BLaER1 (cell line): ENCODE data around the gene ITGA11.

Experiments used
- H3K27ac ChIP-seq: shearing (Covaris generic); formaldehyde crosslinking; 2 replicates; pipeline ENCODE4 v1.8.1; 2022
- H3K27me3 ChIP-seq: shearing (Covaris generic); formaldehyde crosslinking; 2 replicates; pipeline ENCODE4 v1.8.1; 2022
- H3K36me3 ChIP-seq: shearing (Covaris generic); formaldehyde crosslinking; 2 replicates; pipeline ENCODE4 v1.8.1; 2022
- H3K4me1 ChIP-seq: shearing (Covaris generic); formaldehyde crosslinking; 2 replicates; pipeline ENCODE4 v1.8.1; 2022
- H3K4me2 ChIP-seq: shearing (Covaris generic); formaldehyde crosslinking; 2 replicates; pipeline ENCODE4 v1.8.1; 2022
- H3K4me3 ChIP-seq: shearing (Covaris generic); formaldehyde crosslinking; 2 replicates; pipeline ENCODE4 v1.8.1; 2022
- H3K9ac ChIP-seq: shearing (Covaris generic); formaldehyde crosslinking; 2 replicates; pipeline ENCODE4 v1.8.1; 2022
- H3K9me3 ChIP-seq: shearing (Covaris generic); formaldehyde crosslinking; 2 replicates; pipeline ENCODE4 v1.8.1; 2022
- H4K20me1 ChIP-seq: shearing (Covaris generic); formaldehyde crosslinking; 2 replicates; pipeline ENCODE4 v1.8.1; 2022
- Cebpa-rat ChIP-seq: shearing (Covaris generic); IDR thresholded peaks from 2 replicates; pipeline ENCODE4 v1.8.1; 2022

ITGA11 gene

DNA sequence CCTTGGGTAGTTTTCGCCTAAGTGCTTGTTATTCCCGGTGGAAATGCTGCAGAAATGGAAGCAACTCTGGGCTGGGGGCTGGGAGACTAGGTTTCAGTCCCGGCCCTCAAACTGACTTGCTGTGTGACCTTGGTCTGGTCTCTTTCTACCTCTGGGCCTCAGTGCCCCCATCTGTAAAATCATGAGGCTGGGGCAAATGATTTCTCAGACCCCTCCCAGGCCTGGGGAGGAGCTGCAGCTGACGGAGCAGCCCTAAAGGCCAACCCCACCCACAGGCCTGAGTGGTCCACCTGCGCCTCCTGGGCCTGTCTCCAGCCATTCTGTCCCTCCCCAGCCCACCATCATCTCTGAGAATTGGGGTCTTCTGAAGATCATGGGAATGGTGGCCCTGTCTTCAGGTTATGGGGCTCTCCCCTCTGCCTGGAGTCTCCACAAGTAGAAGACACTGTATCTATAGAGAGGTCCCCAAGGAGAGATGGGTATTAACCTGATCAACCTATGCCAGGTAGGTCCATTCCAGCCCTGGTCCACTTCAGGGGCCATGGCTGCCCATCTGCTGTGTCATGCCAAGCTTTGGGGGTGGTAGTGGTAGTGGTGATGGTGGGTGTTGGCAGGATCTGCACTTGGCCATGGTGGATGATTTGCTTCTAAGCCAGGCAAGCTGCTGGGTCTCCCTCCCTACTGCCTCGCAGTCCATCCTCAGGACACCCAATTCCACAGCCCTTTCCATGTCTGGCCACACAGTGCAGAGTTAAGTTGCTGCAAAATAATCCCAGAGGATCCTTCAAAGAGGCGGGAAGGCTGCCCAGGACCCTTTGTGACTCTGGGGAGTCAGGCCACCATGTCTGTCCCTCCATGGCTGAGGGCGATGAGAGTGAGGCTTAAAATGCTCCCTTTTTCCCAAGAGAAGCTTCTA is 46.0 kb downstream of the ITGA11 start:
- Histone ChIP-seq H4K20me1 (no peaks in the 10 kb centered on the region), H3K27me3 (no peaks in the 10 kb centered on the region), H3K9ac (no peak overlapping the region), H3K4me3 (no peak overlapping the region), H3K27ac (no peak overlapping the region), H3K36me3 (no peaks in the 10 kb centered on the region), H3K9me3 (peaks cover 8% of the 10 kb centered on the region; the same call in 1 of the 2 replicates), H3K4me2 (no peak overlapping the region), H3K4me1 (peaks cover 27% of the 10 kb centered on the region)
- no peak for TF ChIP-seq Cebpa-rat

- Histone ChIP-seq H3K4me2 (no peak overlapping the region), H3K27ac (no peak overlapping the region), H3K36me3 (no peaks in the 10 kb centered on the region)
Measured at GRCh38 chr15:68385240-68385561, 46.8 kb downstream of the ITGA11 start.

GRCh38 chr15:68384451-68385239 is 47.3 kb downstream of the ITGA11 start:
- H3K27ac ChIP-seq: no peak overlapping the region
- H3K4me2 ChIP-seq: no peak overlapping the region
- peaks cover 27% of the 10 kb centered on the region for H3K4me1 ChIP-seq
- no peaks in the 10 kb centered on the region for H3K27me3 ChIP-seq
- TF ChIP-seq Cebpa-rat: no peak
- no peak overlapping the region for H3K9ac ChIP-seq
- peaks cover 8% of the 10 kb centered on the region; the same call in 1 of the 2 replicates for H3K9me3 ChIP-seq
- H4K20me1 ChIP-seq: no peaks in the 10 kb centered on the region
- no peaks in the 10 kb centered on the region for H3K36me3 ChIP-seq
- H3K4me3 ChIP-seq: no peak overlapping the region

More at GRCh38 chr15:68385240-68385561, 46.8 kb downstream of the ITGA11 start:
- H4K20me1 ChIP-seq: no peaks in the 10 kb centered on the region
- H3K9me3 ChIP-seq: peaks cover 8% of the 10 kb centered on the region; the same call in 1 of the 2 replicates
- peaks cover 27% of the 10 kb centered on the region for H3K4me1 ChIP-seq
- H3K4me3 ChIP-seq: no peak overlapping the region
- no peak for TF ChIP-seq Cebpa-rat
- no peak overlapping the region for H3K9ac ChIP-seq
- no peaks in the 10 kb centered on the region for H3K27me3 ChIP-seq

DNA sequence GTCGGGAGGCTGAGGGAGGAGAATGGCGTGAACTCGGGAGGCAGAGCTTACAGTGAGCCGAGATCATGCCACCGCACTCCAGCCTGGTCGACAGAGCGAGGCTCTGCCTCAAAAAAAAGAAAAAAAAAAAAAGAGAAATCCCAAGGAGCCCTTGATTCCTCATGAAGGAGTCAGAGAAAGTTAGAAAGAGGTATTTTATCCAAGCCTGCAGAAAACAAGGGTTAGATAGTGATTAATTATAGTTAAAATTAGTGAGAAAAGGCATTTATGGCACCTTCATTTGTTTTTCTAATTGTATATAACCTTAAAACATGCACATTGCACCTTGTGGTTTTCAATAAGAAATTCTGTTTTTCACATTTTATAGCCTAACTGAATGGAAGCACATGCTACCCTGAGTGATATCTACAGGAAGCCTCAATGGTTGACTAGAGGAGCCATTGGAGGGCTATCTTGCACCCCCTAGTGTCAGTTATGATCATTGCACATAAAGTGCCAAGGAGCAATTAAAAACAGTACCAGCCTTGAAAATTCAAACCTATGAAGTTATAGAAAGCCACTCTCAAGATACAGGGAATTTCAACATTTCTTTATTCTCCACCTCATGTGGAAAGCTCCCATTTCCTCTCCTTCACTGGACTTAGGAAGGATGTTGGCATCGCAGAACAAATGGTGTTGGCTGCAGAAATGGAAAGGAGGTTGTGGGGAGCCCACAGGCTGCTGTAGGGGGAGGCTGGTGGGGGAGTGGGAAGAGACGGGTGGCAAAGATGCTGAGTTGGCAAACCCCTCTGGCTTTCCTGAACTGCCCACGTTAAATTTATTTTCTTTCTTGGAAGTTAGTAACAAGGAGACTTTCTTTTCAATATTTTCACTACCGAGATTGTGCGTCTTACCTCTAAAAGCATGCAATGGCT is 48.5 kb downstream of the ITGA11 start:
- no peak for TF ChIP-seq Cebpa-rat
- H3K9ac ChIP-seq: no peak overlapping the region
- no peak overlapping the region for H3K4me3 ChIP-seq

DNA sequence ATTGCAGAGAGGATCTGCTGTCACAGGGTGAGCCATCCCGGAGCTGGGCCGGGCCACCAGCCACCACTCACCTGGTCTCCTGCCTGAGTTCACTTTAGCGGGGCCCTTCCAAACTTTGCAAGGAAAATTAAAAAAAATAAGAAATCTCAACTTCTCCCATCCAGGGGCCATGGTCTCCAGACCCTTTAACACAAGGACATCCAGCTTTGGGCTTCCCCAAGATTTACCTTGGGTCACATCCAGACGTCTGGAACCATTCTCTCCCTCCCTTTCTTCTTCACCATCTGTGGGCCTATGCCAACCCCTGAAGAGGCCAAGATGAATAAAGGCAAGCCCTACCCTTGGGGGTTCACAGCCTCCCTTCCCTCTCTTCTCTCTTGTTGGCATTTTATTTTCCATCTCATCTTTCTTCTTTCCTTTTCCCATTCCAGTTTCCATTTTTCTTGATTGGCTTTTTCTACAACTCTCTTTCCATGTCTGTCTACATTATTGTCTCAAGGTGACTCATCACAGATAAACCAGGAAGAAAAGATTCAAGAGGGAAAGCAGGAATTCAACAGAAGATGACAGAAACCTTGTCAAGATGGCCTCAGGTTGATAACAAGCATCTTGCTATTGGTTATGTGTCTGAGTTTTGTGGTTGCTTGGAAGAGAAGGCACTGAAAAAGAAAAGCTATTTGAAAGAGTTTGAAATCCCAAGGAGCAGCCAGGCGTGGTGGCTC is 49.5 kb downstream of the ITGA11 start:
- Histone ChIP-seq H3K27me3 (no peaks in the 10 kb centered on the region), H3K27ac (no peak overlapping the region), H4K20me1 (no peaks in the 10 kb centered on the region), H3K4me2 (no peak overlapping the region), H3K9ac (no peak overlapping the region), H3K4me3 (no peak overlapping the region), H3K36me3 (no peaks in the 10 kb centered on the region), H3K9me3 (peaks cover 8% of the 10 kb centered on the region; the same call in 1 of the 2 replicates), H3K4me1 (peaks cover 36% of the 10 kb centered on the region)
- TF ChIP-seq Cebpa-rat: no peak

More for the DNA sequence above, 48.5 kb downstream of the ITGA11 start:
- Histone ChIP-seq H3K4me2 (no peak overlapping the region), H3K36me3 (no peaks in the 10 kb centered on the region), H3K9me3 (peaks cover 8% of the 10 kb centered on the region; the same call in 1 of the 2 replicates), H3K27ac (no peak overlapping the region), H3K4me1 (peaks cover 27% of the 10 kb centered on the region), H3K27me3 (no peaks in the 10 kb centered on the region), H4K20me1 (no peaks in the 10 kb centered on the region)

DNA sequence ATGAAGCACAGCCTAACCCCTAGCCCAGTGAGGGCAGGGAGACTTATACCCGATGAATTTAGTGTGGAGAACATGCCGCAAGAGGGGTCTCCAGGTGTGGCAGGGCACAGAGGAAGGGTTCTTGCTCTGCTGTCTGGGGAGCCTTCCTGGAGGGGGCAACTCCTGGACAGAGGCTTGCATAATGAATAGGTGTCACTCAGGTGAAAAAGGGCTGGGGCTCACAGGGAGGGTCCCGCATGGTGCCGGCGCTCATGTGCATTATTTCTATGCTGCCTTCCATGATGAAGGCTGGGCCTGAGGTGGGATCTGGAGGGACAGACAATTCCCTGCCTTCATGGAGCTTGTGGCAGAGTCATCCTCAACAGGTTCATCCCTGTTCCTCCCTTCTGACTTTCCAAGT is 51.5 kb downstream of the ITGA11 start:
- no peaks in the 10 kb centered on the region for H3K36me3 ChIP-seq
- peaks cover 45% of the 10 kb centered on the region for H3K4me1 ChIP-seq
- peak overlapping the region; percentile 73 for H3K27ac ChIP-seq
- H3K9me3 ChIP-seq: peaks cover 8% of the 10 kb centered on the region; the same call in 1 of the 2 replicates
- no peaks in the 10 kb centered on the region for H4K20me1 ChIP-seq
- no peaks in the 10 kb centered on the region for H3K27me3 ChIP-seq
- H3K9ac ChIP-seq: peak overlapping the region; percentile 56; the same call in 1 of the 2 replicates
- TF ChIP-seq Cebpa-rat: no peak
- H3K4me2 ChIP-seq: peak overlapping the region; percentile 82
- H3K4me3 ChIP-seq: no peak overlapping the region

DNA sequence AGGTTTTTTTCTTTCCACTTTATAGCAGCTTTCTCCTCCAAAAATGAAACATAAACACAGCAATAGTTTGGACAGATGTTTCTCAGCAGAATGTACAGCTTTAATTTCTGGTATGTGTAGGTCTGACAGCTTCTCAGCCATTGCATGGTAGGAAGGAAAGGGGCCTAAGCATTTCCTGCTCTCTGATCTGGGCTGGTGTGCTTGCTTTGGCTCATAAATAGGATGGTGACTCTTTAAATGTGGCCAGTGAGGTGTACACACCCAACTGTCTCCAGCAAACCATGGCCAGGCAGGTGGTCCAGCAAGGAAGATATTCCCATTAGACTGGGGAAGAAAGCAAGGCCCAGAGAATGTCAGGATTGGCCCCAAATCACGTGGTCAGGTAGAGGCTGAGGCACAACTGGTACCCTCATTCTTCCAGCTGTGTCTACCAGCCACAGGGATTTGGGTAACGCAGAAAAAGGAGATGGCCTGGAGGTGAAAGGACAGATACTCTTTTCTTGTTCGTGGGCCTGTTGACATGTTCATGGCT is 52.1 kb downstream of the ITGA11 start:
- Histone ChIP-seq H3K9me3 (peaks cover 8% of the 10 kb centered on the region; the same call in 1 of the 2 replicates), H3K27ac (peak overlapping the region; percentile 73), H3K27me3 (no peaks in the 10 kb centered on the region), H4K20me1 (no peaks in the 10 kb centered on the region), H3K4me3 (peak overlapping the region; percentile 48), H3K4me1 (peaks cover 49% of the 10 kb centered on the region), H3K36me3 (no peaks in the 10 kb centered on the region), H3K9ac (peak overlapping the region; percentile 56; the same call in 1 of the 2 replicates), H3K4me2 (peak overlapping the region; percentile 82)
- TF ChIP-seq Cebpa-rat: no peak

DNA sequence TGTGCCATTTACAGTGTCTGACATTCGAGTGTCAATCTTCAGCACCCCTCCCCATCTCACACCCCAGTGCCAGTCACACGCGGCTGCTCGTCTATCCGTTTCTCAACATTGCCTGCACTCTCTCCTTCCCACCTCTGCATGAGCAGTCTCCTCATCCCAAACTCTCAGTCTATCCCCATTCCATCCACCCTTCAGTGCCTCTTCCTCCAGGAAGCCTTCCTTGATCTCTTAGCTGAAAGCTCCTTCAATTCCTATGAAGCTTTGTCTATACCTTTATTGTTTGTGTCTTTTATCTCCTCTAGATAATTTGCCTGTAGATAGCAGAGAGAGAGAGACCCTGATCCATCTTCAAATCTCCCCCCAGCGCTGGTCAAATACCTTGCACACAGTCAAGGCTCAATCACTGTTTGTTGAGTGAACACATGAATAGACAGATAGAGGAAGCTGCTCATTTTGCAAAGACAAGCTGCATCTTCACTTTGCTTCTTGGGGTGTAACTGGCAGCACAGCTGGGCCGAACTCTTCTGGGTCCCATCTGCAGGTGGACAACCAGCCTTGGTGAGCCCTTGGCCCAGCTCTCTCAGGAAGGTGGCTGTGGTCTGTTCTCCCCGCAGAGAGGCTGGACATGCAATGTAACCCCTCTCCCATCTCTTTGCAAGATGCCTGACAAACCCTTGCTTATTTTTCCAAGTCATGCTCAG is 52.8 kb downstream of the ITGA11 start:
- Histone ChIP-seq H4K20me1 (no peaks in the 10 kb centered on the region), H3K27me3 (no peaks in the 10 kb centered on the region), H3K4me3 (peak overlapping the region; percentile 48), H3K9ac (peak overlapping the region; percentile 56; the same call in 1 of the 2 replicates), H3K9me3 (peaks cover 8% of the 10 kb centered on the region; the same call in 1 of the 2 replicates), H3K27ac (peak overlapping the region; percentile 73), H3K4me2 (peak overlapping the region; percentile 82), H3K4me1 (peaks cover 49% of the 10 kb centered on the region), H3K36me3 (no peaks in the 10 kb centered on the region)
- no peak for TF ChIP-seq Cebpa-rat
